HG03159 (cell line): ENCODE measurements around the gene DMAP1.

Experiments used
- ATAC-seq: cut with Tn5 transposase; IDR thresholded peaks from one replicate; pipeline ENCODE4 v1.9.1; 2021; ENCODE audit warnings: mild to moderate bottlenecking, moderate library complexity; ENCODE audit not compliant: unreplicated experiment

DMAP1 gene

GRCh38 chr1:44227211-44227610 is 13.9 kb downstream of the DMAP1 start:
- no peak for ATAC-seq

GRCh38 chr1:44228218-44228617 is 14.9 kb downstream of the DMAP1 start:
- no peak for ATAC-seq

GRCh38 chr1:44229435-44230167 is 16.3 kb downstream of the DMAP1 start:
- no peak for ATAC-seq

GRCh38 chr1:44230796-44231195 is 17.5 kb downstream of the DMAP1 start:
- ATAC-seq: no peak

- ATAC-seq: no peak
Measured at GRCh38 chr1:44233593-44233992, 20.3 kb downstream of the DMAP1 start.

- no peak for ATAC-seq
Measured at GRCh38 chr1:44235808-44236207, 22.5 kb downstream of the DMAP1 start.

GRCh38 chr1:44236490-44237272 is 23.4 kb downstream of the DMAP1 start:
- ATAC-seq: no peak

GRCh38 chr1:44237721-44238457 is 24.6 kb downstream of the DMAP1 start:
- ATAC-seq: no peak

- no peak for ATAC-seq
Measured at GRCh38 chr1:44238660-44239059, 25.4 kb downstream of the DMAP1 start.

GRCh38 chr1:44239331-44239960 is 26.2 kb downstream of the DMAP1 start:
- no peak for ATAC-seq

GRCh38 chr1:44239961-44240371 is 26.7 kb downstream of the DMAP1 start:
- ATAC-seq: no peak

GRCh38 chr1:44240802-44241671 is 27.8 kb downstream of the DMAP1 start:
- no peak for ATAC-seq

- ATAC-seq: no peak
Measured at GRCh38 chr1:44242746-44243145, 29.5 kb downstream of the DMAP1 start.

GRCh38 chr1:44243782-44244495 is 30.7 kb downstream of the DMAP1 start:
- ATAC-seq: no peak

GRCh38 chr1:44244986-44245385 is 31.7 kb downstream of the DMAP1 start:
- ATAC-seq: no peak

- ATAC-seq: no peak
Measured at GRCh38 chr1:44246806-44247205, 33.5 kb downstream of the DMAP1 start.

GRCh38 chr1:44249543-44249942 is 36.3 kb downstream of the DMAP1 start:
- no peak for ATAC-seq

GRCh38 chr1:44250068-44250781 is 37.0 kb downstream of the DMAP1 start:
- no peak for ATAC-seq

- ATAC-seq: no peak
Measured at GRCh38 chr1:44251486-44251885, 38.2 kb downstream of the DMAP1 start.
